Liver (tissue), 3 donors: Measurements from ENCODE around the gene BTBD19.

Source experiments
- ATF3 ChIP-seq: IDR thresholded peaks from 2 replicates; pipeline ENCODE4 v1.6.1; 2016; ENCODE audit warnings: antibody characterized with exemption
- CTCF ChIP-seq: fragments of 150-350 bp; IDR thresholded peaks from 2 replicates; pipeline ENCODE4 v1.5.1; 2017; ENCODE audit warnings: improper control_type of control experiment, low read depth, low read length; ENCODE audit not compliant: missing input control
- FOXA1 ChIP-seq: IDR thresholded peaks from 2 replicates; pipeline ENCODE4 v1.6.1; 2016; ENCODE audit warnings: antibody characterized with exemption
- HNF4A ChIP-seq, 2 donors: conservative IDR thresholded peaks; 2 replicates each; pipeline ENCODE4 v1.6.1; 2016; ENCODE audit warnings: antibody characterized with exemption in 2 of 2, mild to moderate bottlenecking in 2 of 2
- MAX ChIP-seq: IDR thresholded peaks from 2 replicates; pipeline ENCODE4 v1.6.1; 2016; ENCODE audit warnings: antibody characterized with exemption
- RAD21 ChIP-seq, 2 donors: IDR thresholded peaks; 2 replicates each; pipeline ENCODE4 v1.6.1; 2016; ENCODE audit warnings: antibody characterized with exemption in 2 of 2, mild to moderate bottlenecking in 2 of 2
- REST ChIP-seq: IDR thresholded peaks from 2 replicates; pipeline ENCODE4 v1.6.1; 2016; ENCODE audit warnings: antibody characterized with exemption, mild to moderate bottlenecking
- RXRA ChIP-seq, 2 donors: IDR thresholded peaks; 2 replicates each; pipeline ENCODE4 v1.6.1; 2017 to 2018; ENCODE audit warnings: antibody characterized with exemption in 2 of 2, mild to moderate bottlenecking in 1 of 2
- SP1 ChIP-seq: IDR thresholded peaks from 2 replicates; pipeline ENCODE4 v1.6.1; 2018; ENCODE audit warnings: antibody characterized with exemption, mild to moderate bottlenecking
- TAF1 ChIP-seq: conservative IDR thresholded peaks from 2 replicates; pipeline ENCODE4 v1.6.1; 2016; ENCODE audit warnings: antibody characterized with exemption, mild to moderate bottlenecking
- donor health status: healthy.
- donor health status: healthy.

- TF ChIP-seq RAD21 (IDR thresholded peaks at IDR 0.05) (no peak), TAF1 (no peak), MAX (no peak), CTCF (no peak), HNF4A (conservative IDR thresholded peaks at IDR 0.05) (no peak), REST (no peak), FOXA1 (no peak), RXRA (IDR thresholded peaks at IDR 0.05) (no peak), SP1 (no peak), ATF3 (no peak)
Observed at GRCh38 chr1:44819196-44819607, 10.9 kb downstream of the BTBD19 start.
